Raji (cell line): Measurements from ENCODE around the gene INSL6.

Experiments used
- POLR2A ChIP-seq: IDR thresholded peaks from 2 replicates; pipeline ENCODE4 v1.6.1; 2011; ENCODE audit warnings: low read depth, low read length, control low read depth; ENCODE audit not compliant: insufficient read depth

INSL6 gene

DNA sequence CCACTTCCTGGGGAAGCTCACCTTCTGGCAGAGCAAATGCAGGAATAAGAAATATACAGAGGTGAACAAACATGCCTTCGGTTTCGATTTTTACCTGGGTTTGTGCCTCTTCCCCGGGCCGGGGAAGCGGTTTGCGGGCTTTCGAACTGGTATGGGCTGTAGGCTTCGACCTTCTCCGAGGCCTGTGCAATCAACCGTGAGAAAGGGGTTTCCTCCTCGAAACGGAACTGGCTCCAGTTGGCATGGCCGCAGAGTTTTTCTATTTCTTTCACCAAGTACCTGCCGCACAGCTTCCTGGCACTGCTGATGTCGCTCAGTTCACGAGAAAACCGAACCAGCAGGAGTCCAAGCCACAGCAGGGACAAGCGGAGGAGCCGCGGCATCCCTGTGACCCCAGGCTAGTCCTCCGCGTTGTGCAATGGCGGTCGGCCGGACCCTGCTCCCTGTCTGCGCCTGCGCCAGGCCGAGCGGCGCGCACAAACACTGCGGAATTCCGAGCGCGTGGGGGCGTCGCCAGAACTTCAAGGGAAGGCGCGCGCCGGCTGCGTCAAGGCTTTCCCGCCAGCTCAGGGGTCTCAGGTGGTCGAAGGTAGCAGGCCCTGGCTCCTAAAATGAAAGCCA, at the start of gene INSL6:
Gene INSL6, minus strand, starts transcription at position 420 of the 621 bp plus-strand sequence. Its CDS starts 37 bp downstream, at position 383.
- TF ChIP-seq POLR2A = no peak

DNA sequence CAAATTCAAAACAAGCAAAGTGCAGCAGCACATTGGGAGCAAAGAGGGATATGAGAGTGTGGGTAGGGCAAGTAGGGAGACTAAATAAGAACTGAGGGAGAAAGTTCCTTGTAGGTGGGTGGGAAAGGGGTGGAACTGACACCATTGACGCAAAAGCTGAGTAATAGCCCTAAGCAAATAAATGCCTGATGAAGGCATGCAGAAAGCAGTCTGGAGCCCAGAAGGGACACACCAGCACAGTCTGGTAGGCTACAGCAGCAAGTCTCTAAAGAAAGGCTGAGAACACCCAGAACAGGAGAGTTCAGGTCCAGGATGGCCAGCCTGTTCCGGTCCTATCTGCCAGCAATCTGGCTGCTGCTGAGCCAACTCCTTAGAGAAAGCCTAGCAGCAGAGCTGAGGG, 45.8 kb upstream of the INSL6 start, which contains the start of gene INSL4:
Gene INSL4, plus strand, starts transcription at position 208 of the 400 bp plus-strand sequence. Its CDS starts 105 bp downstream, at position 313.
- no peak for TF ChIP-seq POLR2A

- TF ChIP-seq POLR2A = no peak
Measured at GRCh38 chr9:5230554-5230953, 45.1 kb upstream of the INSL6 start.

GRCh38 chr9:5205071-5205470, 19.6 kb upstream of the INSL6 start:
- no peak for TF ChIP-seq POLR2A

- no peak for TF ChIP-seq POLR2A
Measured at GRCh38 chr9:5195463-5195862, 10.0 kb upstream of the INSL6 start.

- no peak for TF ChIP-seq POLR2A
Measured at GRCh38 chr9:5193345-5193744, 7.9 kb upstream of the INSL6 start.

DNA sequence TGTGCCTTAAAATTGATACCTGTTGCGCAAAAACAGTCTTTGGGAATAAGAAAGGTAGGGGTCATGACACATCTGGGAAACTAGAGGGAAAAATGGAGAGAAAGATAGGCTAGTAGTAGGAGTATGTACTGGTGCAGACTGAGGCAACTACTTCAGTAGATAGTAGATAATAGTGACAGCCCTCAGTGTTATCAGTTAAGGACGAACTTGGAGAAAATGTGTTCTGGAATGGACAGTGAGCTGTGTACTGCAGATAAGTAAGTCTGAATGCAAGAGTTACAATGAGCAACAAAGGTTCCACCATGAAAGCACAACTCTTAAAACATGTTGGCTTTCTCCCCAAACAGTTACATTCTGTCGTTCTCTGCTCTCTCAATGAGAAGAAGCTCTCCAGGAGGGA, 6.5 kb upstream of the INSL6 start:
- no peak for TF ChIP-seq POLR2A

DNA sequence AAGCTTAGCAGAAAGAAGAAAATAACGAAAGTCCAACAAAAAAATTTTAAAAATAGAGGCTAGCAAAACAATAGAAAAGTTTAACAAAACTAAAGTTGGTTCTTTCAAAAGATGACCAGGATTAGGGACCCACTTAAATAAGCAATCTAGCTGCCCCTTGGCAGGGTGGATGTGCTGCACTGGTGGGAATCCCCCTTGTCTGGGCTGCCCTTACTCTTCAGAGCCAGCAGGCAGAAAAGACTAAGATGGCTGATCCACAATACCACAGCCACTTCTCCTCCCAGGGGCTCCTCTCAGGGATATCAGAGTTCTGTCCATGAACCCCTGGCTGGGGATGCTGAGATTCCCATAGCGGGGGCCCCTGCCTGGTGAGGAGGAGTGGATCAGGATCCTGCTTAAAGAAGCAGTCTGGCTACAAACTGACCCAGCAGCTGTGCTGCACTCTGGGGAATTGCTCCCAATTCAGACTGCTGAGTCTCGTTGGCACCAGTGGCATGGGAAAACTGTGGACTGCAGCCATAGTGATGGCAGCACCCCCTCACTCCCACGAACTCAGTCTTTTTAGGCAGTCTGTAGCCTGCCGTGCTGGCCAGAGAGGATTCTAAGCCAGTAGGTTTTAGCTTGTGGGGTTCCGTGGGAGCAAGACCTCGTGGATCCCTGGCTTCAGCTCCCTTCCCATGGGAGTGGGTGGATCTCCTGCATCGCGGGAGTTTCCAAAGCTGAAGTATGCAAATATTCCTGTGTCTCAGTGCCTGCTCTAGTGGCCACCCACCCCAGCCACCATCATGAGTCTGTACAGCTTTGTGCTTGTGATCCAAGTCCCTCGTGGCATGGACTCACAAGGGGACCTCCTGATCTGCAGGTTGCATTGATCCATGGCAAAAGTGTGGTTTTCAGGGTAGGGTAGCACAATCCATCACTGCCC, 2.9 kb upstream of the INSL6 start:
- no peak for TF ChIP-seq POLR2A

GRCh38 chr9:5186416-5187169, 1.2 kb upstream of the INSL6 start:
- no peak for TF ChIP-seq POLR2A

DNA sequence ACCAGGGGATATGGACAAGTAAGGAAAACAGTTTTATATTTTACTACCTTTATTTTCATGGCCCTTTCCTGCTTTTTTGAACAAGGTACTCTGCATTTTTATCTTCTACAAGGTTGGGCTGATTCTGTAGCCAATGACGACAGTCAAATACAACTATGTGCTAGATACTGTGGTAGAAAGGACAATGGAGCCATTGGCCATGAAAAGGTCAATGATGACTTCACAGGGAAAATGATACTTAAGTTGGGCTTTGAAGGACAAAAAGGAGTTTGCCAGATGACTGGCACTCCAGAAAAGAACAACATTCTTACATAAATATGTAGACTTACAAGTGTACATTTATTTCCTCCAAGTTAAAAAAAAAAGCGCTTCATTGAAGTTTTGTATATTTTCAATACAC, 663 bp downstream of the INSL6 start:
- no peak for TF ChIP-seq POLR2A

- TF ChIP-seq POLR2A = no peak
Measured at GRCh38 chr9:5178126-5178805, 7.2 kb downstream of the INSL6 start.

DNA sequence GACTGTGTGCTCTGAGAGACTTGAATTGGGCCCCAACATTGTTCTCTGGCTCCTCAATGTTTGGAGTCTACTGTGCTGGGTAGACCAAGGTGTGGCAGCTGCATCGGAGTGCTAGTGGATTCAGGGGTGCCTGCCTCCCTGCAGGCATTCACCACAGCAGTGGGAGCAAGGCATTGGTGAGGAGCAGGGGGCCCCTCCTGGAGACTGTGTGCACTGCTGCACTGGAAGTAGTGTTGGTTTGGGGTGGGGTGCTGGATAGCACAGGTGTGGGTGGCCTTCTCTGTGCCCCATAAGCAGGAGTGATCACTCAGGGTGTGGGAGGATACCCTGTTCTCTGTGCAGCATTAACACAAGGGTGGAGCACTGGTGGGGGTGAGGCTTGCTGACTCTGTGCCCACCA, 39.2 kb downstream of the INSL6 start:
- TF ChIP-seq POLR2A = no peak

GRCh38 chr9:5144217-5144616, 41.2 kb downstream of the INSL6 start:
- TF ChIP-seq POLR2A = no peak

DNA sequence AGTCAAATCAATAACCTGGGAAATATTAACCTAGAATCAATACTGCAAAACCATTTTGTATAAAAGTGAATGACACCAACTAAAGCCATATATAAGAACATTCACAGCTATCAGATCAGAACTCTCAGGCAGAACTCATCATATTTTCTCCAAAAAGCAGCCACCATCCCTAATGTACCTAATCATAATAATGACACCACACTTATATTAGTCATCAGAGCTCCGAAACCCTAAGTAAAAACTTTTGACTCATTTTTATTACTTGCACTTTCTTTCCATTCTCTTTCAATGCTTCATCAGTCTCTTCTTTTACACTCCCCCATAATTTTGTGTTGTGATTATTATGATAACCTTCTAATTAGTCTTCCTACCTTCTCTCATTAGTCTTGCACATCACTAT, 45.3 kb downstream of the INSL6 start:
- no peak for TF ChIP-seq POLR2A

- no peak for TF ChIP-seq POLR2A
Measured at GRCh38 chr9:5122516-5122915, 62.9 kb downstream of the INSL6 start.
